NB4 (cell line): ENCODE data around the gene PABPN1L.
A peak's percentile ranks its signal among the peaks of the same experiment; 100 is the strongest.

Source experiments
- DNase-seq: peaks from one replicate; pipeline ENCODE4 v3.0.0; 2010; ENCODE audit warnings: low read depth
- H3K4me3 ChIP-seq: one replicate; pipeline ENCODE4 v1.5.1; 2011; ENCODE audit warnings: mild to moderate bottlenecking, low read depth, low read length, moderate library complexity
- MYC ChIP-seq: IDR thresholded peaks from 2 replicates; pipeline ENCODE4 v1.6.1; 2011; ENCODE audit warnings: low read depth, low read length
- POLR2A ChIP-seq: IDR thresholded peaks from 2 replicates; pipeline ENCODE4 v1.6.1; 2011; ENCODE audit warnings: mild to moderate bottlenecking; ENCODE audit not compliant: insufficient read length; ENCODE audit errors: extremely low read depth
- TF ChIP-seq, protein P1 (sequence below): IDR thresholded peaks from 2 replicates; pipeline ENCODE4 v1.6.1; 2011; ENCODE audit warnings: low read depth, low read length
- TF ChIP-seq, protein P2 (sequence below): IDR thresholded peaks from one replicate; pipeline ENCODE4 v1.5.1; 2012; ENCODE audit warnings: low read depth, low read length

The PABPN1L gene

DNA sequence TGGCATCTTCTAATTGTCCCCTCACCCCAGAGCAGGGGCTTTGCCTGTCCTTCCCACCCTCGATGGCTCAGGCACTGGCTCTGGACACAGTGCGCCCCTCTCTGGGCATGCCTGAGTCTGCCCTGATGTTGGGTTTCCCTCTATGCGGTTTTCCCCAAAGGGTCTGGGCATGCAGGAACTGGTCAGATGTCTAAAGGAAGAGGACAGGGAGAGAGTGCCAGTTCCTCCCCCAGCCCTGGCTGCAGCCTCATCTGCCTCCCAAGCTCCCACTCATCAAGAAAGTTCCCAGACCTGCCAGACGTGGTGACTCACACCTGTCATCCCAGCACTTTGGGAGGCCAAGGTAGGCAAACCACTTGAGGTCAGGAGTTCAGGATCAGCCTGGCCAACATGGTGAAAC lies 41.3 kb upstream of the PABPN1L start:
- TF ChIP-seq MYC (no peak), POLR2A (no peak)
- TF ChIP-seq, protein P1, sequence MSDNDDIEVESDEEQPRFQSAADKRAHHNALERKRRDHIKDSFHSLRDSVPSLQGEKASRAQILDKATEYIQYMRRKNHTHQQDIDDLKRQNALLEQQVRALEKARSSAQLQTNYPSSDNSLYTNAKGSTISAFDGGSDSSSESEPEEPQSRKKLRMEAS = no peak
- TF ChIP-seq, protein P2, sequence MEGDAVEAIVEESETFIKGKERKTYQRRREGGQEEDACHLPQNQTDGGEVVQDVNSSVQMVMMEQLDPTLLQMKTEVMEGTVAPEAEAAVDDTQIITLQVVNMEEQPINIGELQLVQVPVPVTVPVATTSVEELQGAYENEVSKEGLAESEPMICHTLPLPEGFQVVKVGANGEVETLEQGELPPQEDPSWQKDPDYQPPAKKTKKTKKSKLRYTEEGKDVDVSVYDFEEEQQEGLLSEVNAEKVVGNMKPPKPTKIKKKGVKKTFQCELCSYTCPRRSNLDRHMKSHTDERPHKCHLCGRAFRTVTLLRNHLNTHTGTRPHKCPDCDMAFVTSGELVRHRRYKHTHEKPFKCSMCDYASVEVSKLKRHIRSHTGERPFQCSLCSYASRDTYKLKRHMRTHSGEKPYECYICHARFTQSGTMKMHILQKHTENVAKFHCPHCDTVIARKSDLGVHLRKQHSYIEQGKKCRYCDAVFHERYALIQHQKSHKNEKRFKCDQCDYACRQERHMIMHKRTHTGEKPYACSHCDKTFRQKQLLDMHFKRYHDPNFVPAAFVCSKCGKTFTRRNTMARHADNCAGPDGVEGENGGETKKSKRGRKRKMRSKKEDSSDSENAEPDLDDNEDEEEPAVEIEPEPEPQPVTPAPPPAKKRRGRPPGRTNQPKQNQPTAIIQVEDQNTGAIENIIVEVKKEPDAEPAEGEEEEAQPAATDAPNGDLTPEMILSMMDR = no peak
- no peak overlapping the region for H3K4me3 ChIP-seq
- DNase-seq = no peak

DNA sequence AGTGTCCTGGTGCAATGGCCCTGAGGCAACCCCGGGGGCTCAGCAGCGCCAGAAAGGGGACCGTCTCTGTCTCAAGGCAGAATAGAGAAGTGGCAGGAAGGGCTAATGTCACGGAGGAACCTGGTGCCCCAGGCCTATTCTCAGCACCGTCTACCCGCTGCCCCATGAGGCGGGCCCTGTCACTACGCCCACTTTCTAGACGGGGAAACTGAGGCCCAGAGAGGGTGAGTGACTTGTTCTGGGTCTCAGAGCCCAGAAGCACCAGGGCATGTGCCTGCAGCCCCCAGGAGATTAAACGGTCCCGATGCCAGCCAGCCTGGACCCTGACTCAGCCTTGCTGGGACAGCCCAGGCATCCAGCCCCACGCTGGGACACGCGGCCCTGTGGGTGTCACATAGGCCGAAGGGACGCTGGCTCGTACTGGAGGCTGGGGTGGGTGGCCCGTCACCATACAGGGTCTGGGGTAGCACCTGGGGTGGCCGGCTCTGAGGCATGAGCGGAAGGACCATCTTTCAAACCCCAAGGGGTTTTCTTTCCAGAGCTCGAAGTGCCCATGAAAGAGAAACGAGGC lies 40.2 kb upstream of the PABPN1L start:
- no peak for DNase-seq
- TF ChIP-seq, protein P1 = no peak
- TF ChIP-seq, protein P2 = no peak
- TF ChIP-seq MYC = no peak
- TF ChIP-seq POLR2A = no peak
- no peak overlapping the region for H3K4me3 ChIP-seq

DNA sequence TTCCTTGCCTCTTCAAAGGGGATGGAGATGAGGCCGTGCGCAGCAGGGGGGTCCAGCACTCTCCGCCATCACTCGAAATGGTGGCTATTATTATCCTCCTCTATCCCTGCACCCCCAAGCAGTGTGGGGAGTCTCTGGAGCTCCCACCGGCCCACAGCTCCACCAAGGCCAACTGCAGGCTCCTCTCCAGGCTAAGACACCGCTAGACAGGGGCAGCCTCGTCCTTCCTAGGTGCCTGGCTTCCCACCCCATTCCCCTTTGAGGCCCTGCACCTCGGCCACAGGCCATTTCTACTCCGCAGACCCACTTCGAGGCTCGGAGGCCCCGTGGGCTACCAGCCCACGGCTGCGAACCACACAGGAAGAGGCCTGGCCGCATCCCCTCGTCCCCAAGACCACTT lies 39.6 kb upstream of the PABPN1L start:
- TF ChIP-seq, protein P2 = no peak
- TF ChIP-seq MYC (no peak), POLR2A (no peak)
- TF ChIP-seq, protein P1 = no peak
- H3K4me3 ChIP-seq = no peak overlapping the region
- no peak for DNase-seq

DNA sequence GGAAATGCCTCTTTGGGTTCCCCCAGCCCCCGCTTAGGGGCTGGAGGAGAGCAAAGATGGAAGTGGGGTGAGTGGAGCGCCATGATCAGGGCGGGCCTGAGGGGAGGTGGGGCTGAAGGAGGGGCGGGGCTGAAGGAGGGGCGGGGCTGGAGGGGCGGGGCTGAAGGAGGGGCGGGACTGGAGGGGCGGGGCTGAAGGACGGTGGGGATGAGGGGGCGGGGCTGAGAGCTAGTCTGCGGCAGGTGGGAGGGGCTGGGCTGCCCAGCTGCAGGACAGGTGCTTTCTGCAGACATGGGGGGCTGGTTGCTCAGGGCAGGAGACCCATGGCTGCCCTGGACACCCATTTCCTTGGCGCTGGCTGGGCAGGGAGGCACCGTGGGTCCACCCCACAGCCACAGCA lies 39.1 kb upstream of the PABPN1L start:
- TF ChIP-seq, protein P1 = no peak
- TF ChIP-seq POLR2A (no peak), MYC (no peak)
- TF ChIP-seq, protein P2 = no peak
- DNase-seq = peak; percentile 47
- H3K4me3 ChIP-seq = no peak overlapping the region

DNA sequence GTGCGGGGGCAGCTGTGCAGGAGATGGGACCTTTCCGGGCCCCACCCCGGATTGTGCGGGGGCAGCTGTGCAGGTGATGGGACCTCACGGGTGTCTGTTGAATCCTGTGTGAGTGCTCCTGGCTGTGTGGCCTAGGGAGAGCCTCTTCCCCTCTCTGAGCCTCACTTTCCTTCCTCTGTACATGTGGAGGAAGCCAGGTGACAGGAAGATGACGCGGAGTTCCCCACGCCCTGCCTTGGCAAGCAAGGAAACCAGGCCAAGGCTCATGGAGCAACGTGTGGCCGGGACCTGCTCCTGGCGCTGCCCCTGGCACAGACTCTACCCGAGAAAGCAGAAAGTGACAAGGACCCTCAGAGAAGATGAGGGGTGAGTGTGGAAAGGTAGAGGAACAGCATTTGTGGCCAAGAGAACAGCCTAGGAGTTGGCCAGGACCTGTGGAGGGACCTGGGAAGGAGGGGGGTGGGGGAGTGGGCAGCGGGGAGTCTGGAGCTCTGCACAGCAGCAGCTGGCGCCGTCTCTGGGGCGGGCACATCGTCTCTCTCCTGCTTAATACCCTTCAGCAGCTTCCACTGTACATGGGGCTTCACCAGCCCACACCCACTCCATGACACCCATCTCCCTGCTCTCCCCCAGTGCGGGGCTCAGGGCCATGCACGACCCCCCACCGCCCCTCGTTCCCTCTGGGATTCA lies 38.4 kb upstream of the PABPN1L start:
- no peak for DNase-seq
- TF ChIP-seq, protein P1 = no peak
- TF ChIP-seq, protein P2 = no peak
- TF ChIP-seq POLR2A = no peak
- no peak for TF ChIP-seq MYC
- no peak overlapping the region for H3K4me3 ChIP-seq
